Limb (tissue), 2 donors: ENCODE measurements around the gene SDHA.
"Not testable (repeated sequence)": the region's sequence is repeated elsewhere in the genome, so short reads cannot be mapped to it uniquely, and the experiment has no call there.

Source experiments
- DNase-seq, 2 donors: peaks; one replicate each; pipeline ENCODE4 v3.0.0-alpha.2; 2016; ENCODE audit errors: extremely low spot score in 2 of 2

Gene SDHA

GRCh38 chr5:297991-298736, 80.0 kb downstream of the SDHA start:
- DNase-seq: not testable (repeated sequence)

- DNase-seq: no peak
Observed at GRCh38 chr5:298737-299125, 80.6 kb downstream of the SDHA start.

- DNase-seq: not testable (repeated sequence)
Observed at GRCh38 chr5:299921-300320, 81.8 kb downstream of the SDHA start.

GRCh38 chr5:300691-301435, 82.7 kb downstream of the SDHA start:
- not testable (repeated sequence) for DNase-seq

- DNase-seq: not testable (repeated sequence)
Observed at GRCh38 chr5:302416-302815, 84.3 kb downstream of the SDHA start.

GRCh38 chr5:302966-303365, 84.8 kb downstream of the SDHA start:
- DNase-seq: no peak

GRCh38 chr5:303741-304140, 85.6 kb downstream of the SDHA start:
- not testable (repeated sequence) for DNase-seq

GRCh38 chr5:305050-305449, 86.9 kb downstream of the SDHA start:
- no peak for DNase-seq

- no peak for DNase-seq
Observed at GRCh38 chr5:305459-305858, 87.3 kb downstream of the SDHA start.

- no peak for DNase-seq
Observed at GRCh38 chr5:306011-306805, 88.1 kb downstream of the SDHA start.
